NCI-H2196 (cell line): ENCODE data around the gene ALOXE3.
"Not testable (repeated sequence)": the region's sequence is repeated elsewhere in the genome, so short reads cannot be mapped to it uniquely, and the experiment has no call there.

Experiments
- DNase-seq: peaks from one replicate; lab custom pipeline; 2025; ENCODE audit not compliant: unreplicated experiment; lab: John Stamatoyannopoulos, UW

Gene ALOXE3

DNA sequence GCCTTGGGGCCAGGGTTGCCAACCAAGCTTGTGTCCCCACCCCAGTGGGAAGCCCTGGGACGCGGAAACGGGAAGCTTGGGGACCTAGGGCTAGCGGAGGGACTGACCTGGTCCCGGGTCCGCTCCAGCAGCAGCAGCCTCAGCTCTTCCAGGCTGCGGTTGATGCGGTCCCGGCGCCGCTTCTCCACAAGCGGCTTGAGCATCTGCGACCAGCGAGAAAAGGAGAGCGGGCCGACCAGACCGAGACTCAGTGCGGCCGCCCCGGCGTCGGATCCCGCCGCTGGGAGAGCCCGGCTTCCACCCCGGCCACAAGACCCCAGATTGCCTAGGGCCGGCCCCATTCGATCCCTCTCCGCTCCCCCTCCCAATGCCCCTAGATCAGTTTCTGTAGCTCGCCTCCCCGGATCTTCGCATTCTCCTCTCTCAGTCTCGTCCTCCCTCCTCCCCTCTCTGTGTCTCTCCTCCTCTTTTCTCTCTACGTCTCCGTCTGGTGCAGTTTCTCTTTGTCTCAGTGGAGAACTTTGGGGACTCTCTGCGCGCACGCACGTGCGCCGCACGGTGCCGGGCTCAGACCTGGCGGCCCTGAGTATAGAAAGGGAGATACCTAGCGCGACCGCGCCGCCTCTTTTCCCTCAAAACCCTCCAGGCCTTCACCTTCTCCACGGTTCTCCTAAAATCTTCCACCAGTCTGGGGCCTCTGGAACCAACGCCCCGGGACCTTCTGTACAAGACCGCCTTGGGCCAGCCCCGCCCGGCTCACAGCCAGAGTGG lies 4.8 kb upstream of the ALOXE3 start:
- no peak for DNase-seq

DNA sequence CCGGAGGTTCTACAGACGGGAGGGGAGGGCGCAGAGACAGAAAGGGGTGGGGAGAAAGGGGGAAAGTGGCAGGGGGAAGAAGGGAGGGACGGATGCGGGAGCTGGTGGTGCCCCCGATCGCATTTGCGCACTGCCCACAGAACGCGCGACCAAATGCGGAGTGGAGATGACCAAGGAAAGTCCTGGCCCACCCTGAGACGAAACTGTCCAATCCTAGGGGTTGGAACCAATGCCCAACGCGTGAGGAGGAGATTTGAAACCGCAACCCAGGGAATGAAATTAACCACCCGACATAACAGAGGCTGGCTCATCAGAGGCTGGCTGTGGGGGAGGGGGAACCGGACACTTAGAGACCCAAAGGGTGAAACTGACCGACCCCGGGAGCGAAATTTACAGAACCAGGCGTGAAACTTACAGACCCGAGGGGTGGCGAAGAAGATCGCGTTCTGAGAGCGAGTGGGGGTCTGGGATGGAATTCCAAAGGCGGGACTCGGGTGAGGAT lies 4.2 kb upstream of the ALOXE3 start:
- no peak for DNase-seq

DNA sequence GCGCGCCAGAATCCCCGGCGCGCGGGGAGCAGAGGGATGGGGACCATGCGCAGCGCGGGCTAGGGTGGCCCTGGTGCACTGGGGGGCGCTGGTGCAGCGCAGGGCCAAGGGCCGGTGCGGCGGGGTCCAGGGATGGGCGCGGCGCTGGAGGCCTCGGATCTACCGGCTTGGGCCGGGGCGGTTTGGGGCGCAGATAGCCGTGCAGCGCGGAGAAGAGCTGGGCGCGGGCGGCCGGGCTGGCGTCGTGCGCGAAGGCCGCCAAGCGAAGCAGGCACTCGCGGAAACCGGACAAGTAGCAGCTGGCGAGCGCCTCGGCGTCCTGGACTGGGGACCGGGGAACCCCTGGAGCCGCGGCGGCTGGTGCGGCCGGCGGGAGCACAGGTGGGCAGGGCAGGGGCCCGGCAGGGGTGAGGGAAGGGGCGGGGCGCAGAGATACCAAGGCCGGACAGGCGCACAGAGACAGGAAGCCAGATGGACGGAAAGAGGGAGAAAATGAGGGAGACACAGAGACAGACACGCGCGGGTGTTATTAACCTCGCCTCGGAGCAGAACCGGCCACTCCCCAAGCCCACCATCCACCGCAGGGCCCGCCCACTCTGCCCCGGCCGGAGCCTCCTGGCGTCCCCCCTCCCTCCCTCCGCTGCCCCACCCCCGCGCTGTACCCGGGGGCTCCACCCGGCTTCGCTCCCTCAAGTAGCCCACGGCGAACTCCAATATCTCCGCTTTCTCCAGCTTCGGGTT lies 3.5 kb upstream of the ALOXE3 start:
- peak; percentile 24 for DNase-seq

- no peak for DNase-seq
Observed at GRCh38 chr17:8121407-8121680, 3.0 kb upstream of the ALOXE3 start.

DNA sequence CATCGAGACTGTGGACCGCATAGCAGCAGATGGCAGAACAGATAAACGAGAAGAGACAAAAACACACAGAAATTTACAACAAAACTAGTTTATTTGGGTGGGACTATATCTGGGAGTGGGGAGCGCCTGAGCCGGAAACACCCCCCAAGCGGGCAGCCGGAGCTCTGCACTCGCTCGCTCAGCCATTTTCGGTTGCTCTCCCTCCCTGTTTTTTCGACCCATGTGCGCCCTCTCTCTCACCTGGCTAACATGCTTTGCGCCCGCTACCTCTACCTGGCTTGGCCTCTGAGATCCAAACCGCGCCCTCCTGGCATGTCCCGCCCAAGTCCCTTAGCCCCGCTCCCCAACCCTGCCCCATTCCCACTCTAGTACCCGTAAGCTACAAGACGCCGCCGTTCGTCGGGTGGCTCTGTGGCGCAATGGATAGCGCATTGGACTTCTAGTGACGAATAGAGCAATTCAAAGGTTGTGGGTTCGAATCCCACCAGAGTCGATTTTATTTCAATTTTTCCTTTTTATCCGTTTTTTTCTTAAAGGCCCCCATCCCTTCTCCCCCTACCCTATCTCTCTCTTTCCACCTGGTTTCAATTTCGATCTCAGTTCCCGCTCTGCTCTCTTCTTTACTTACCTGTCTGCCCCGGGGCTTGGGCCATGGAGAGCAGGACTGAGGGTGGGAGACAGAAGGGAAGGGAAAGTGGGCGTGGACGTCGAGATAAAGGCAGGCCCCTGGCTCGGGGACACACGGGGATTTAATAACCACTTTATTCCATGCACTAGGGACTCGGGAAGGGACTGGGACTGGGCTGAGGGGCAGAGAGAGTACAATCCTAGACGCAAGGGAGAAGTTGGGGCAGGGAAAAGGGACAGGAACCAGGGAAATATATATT lies 2.4 kb upstream of the ALOXE3 start:
- DNase-seq, result peak; percentile 45

DNA sequence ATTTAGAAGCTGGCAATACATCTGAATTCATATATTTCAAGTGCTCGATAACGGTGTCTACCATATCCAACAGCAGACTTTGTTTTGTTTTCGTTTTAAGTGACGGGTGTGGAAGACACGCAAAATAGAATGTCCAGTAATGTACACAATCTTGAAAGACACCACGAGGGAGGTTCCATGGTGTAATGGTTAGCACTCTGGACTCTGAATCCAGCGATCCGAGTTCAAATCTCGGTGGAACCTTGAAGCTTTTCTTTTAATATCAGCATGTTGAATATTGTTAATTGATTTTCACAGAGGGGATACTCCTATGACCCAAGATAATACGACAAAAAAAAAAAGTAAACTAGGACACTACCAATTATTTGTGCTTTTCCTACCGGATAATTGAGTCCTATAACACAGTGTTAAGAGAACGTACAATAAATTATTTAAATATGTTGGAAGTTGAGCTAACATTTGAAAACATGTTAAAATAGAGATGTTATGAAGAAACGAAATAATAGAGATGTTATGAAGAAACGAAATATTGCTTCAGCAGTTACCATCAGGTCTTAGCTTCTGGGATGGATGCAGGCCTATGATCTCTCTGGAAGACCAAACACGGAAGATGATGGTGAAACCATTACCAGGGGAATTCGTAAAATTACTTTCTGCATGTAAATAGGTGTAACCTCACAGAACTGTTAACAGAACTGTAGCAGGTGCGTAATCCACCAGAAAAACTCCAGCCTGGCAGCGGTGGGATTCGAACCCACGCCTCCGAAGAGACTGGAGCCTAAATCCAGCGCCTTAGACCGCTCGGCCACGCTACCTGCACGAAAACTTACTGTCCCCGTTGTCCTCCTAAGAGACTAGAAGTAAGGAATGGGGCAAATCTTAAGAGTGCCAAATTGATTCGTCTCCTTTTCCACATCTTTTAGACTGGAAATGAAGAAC lies 1.5 kb upstream of the ALOXE3 start:
- peak; percentile 67 for DNase-seq

- DNase-seq, result peak; percentile 65
Observed at GRCh38 chr17:8118769-8119580, 661 bp upstream of the ALOXE3 start.

DNA sequence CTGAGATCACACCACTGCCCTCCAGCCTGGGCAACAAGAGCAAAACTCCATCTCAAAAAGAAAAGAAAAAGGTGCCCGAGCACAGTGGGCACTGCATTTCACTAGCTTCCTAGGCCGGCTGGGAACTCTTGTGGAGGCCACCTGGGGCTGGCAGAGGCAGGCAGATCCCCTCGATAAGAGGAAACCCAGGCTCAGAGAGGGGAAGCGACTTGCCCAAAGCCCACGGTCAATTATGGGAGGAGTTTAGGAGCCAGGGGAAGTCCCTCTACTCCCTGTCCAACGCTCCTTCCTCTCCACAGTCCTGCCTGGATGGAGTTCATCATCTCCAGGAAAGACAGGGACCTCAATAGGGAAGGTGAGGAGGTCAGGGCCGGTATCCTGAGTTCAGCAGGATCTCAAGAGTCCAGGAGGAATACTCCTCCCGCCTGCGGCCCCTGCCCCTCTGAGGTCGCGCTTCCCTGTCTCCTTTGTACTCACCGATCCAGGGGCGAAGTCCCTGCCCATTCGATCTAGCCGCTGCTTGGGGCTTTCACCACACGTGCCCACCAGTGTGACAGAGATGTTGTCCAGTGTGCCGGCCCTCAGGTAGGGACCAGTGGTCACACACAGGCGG lies 841 bp downstream of the ALOXE3 start:
- no peak for DNase-seq

GRCh38 chr17:8116776-8117175 lies 1.5 kb downstream of the ALOXE3 start:
- no peak for DNase-seq

- DNase-seq, result no peak
Observed at GRCh38 chr17:8110907-8111306, 7.4 kb downstream of the ALOXE3 start.

GRCh38 chr17:8110456-8110804 lies 7.9 kb downstream of the ALOXE3 start:
- DNase-seq, result no peak

DNA sequence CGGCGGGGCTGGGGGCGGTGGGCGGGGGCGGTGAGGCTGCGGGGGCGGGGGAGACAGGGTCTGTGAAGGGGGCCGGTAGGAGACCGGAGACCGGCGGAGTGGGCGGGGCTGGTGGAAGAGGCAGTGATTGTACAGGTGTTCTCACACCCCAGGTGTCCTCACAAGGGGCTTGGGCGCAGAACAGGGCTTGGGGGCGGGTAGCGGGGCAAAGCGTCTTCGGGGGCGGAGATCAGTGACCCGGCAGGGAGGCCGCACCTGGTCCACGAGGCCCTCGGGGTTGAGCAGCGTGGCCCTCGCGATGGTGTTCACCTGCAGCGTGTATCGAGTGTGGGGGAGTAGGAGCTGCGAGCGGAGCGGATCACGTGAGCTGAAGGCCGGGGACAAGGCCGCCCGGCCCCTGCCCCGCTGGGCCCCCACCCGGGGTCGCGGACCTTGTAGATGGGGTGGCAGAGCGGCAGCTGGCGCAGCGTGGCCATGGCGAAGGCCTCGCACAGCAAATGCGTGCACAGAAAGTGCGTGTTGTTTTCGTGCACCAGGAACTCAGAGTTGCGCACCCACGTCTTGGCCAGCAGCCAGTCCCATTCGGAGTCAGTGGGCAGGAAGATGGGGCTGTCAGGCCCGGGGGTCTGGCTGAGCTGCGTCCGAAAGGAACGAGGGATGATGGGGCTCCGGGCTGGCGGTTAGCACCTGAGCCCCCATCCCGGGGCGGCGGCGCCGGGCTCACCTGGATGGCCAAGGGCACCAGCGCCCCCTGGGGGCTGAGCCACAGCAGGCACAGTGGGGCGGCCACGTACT lies 8.5 kb downstream of the ALOXE3 start:
- DNase-seq, result peak; percentile 48

GRCh38 chr17:8108972-8109660 lies 9.2 kb downstream of the ALOXE3 start:
- DNase-seq, result no peak

- not testable (repeated sequence) for DNase-seq
Observed at GRCh38 chr17:8106980-8107379, 11.3 kb downstream of the ALOXE3 start.

GRCh38 chr17:8105957-8106398 lies 12.3 kb downstream of the ALOXE3 start:
- DNase-seq, result no peak

GRCh38 chr17:8104911-8105310 lies 13.4 kb downstream of the ALOXE3 start:
- DNase-seq, result no peak

- no peak for DNase-seq
Observed at GRCh38 chr17:8103549-8103948, 14.8 kb downstream of the ALOXE3 start.

DNA sequence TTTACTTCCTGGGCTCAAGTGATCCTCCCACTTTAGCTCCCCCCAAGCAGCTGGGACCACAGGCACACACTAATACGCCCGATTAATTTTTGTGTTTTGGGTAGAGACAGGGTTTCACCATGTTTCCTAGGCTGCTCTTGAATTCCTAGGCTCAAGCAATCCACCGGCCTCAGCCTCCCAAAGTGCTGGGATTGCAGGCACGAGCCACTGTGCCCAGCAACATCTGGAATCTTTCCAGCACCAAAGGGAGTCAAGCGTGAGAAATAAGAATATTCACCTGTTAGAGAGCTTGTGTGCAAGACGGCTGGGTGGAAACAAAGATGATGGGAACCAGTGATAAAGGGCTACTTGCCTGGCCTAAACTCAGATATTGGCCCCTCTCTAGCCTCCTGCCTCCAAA lies 16.6 kb downstream of the ALOXE3 start:
- DNase-seq, result no peak
